Heart left ventricle (tissue), 13 donors: Measurements from ENCODE around the gene TENT4B.

Source experiments
- CTCF ChIP-seq, 12 donors: fragments of 200-600 bp; sonication (generic) in 4 of 12; IDR thresholded peaks; one replicate each; pipeline versions ENCODE4 v1.5.0 to v1.8.0; 2018 to 2022; ENCODE audit warnings: antibody characterized with exemption in 12 of 12, mild to moderate bottlenecking in 5 of 12
- POLR2A ChIP-seq, 2 donors: fragments of 450-650 bp; IDR thresholded peaks; one replicate each; pipeline ENCODE4 v1.6.1; 2017; ENCODE audit warnings: antibody characterized with exemption in 2 of 2, mild to moderate bottlenecking in 2 of 2, moderate library complexity in 2 of 2
- donor health status: ischemic (EF 13 %, LVEDD 7.1; RV severe dilation, severe dysfunction).
- donor health status: DM: no; HTN: yes; CAD: no.
- donor health status: DM: no; HTN: no; CAD: no.
- donor health status: ischemic (EF 25% LVEDD 6.9; RV normal size, moderate dysfunction).
- donor health status: ischemic (EF 25% LVEDD 5.7; RV mildly dilated, moderate dysfunction).
- donor health status: ischemic (EF 35%, LVEDD 5.7; RV mildly dilated, moderate dysfunction).
- donor health status: nonischemic (EF 11% LVEDD 7.7; RV severe dilation, severe dysfunction).
- donor health status: DM: yes; HTN: yes; CAD: no.
- donor health status: PGD.
- donor health status: ischemic (EF 29% LVEDD 5.4; RV normal size, mild dysfunction).
- donor health status: nonischemic (EF 23%, LVEDD 6.1; RV moderate dilation, normal function).

GRCh38 chr16:50269769-50270509 lies 116.8 kb downstream of the TENT4B start:
- no peak for TF ChIP-seq POLR2A (IDR thresholded peaks at IDR 0.05)
- no peak for TF ChIP-seq CTCF (IDR thresholded peaks at IDR 0.05)
